GM13977 (cell line): ENCODE measurements around the gene TSHZ2.

Experiments
- DNase-seq: peaks from one replicate; pipeline ENCODE4 v3.0.0; 2012; ENCODE audit warnings: low spot score
- in situ Hi-C: fragments of 300-500 bp; cut with MboI; formaldehyde crosslinking; loops from one replicate; pipeline ENCODE4 v1.12.0; 2022; ENCODE audit warnings: low sequenced_read_pairs, low pct_unique_long_range_greater_than_20kb, mixed read lengths, inconsistent platforms; ENCODE audit not compliant: unreplicated experiment
- TF ChIP-seq, protein P1 (sequence below): IDR thresholded peaks from 2 replicates; pipeline ENCODE4 v1.5.1; 2012; ENCODE audit warnings: mild to moderate bottlenecking, control low read depth; ENCODE audit not compliant: insufficient read depth; ENCODE audit errors: extremely low read depth, missing control alignments

TSHZ2 gene

DNA sequence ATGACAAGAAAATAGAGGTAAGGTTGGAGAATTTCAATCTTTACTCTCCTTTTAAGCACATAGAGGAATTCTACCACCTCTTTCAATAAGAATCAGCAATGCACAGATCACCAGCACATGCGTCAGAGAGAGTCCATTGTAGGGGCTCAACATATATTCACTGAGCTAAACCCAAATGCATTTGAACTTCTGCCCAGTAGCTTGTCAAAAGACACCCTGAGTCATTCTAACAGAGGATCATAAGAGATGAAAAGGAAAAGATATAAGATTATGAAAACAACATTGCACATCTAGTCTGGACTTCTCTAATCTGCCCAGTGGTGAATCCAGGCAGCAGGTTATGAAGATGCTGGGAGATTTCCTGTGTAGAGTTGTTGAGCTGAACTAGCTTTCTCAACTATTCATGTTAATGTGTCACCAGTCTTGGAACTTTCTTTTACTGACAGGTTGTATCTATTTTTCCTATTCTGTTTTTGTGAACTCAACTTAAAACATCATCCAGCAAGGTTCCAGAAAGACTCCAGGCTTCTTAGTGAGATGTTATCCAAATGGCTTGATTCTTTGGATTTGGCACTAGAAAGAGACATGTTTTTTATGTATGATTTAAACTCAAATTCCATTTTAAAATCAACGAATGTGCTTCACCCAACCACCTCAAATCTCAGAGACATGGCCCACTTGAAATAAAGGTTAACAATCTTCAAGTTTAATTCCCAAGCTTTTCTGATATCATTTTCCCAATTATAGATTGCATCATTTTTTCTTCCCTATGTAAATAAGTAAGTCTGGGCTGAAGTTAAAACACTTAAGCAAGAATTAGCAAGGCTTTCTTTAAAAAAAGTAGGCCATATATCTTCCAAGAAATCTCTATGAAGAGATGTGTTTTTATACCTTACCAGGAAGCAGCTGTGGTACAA lies 89.3 kb downstream of the TSHZ2 start:
- in situ Hi-C loops, result no loop called here
- TF ChIP-seq, protein P1, sequence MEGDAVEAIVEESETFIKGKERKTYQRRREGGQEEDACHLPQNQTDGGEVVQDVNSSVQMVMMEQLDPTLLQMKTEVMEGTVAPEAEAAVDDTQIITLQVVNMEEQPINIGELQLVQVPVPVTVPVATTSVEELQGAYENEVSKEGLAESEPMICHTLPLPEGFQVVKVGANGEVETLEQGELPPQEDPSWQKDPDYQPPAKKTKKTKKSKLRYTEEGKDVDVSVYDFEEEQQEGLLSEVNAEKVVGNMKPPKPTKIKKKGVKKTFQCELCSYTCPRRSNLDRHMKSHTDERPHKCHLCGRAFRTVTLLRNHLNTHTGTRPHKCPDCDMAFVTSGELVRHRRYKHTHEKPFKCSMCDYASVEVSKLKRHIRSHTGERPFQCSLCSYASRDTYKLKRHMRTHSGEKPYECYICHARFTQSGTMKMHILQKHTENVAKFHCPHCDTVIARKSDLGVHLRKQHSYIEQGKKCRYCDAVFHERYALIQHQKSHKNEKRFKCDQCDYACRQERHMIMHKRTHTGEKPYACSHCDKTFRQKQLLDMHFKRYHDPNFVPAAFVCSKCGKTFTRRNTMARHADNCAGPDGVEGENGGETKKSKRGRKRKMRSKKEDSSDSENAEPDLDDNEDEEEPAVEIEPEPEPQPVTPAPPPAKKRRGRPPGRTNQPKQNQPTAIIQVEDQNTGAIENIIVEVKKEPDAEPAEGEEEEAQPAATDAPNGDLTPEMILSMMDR, result no peak
- no peak for DNase-seq

DNA sequence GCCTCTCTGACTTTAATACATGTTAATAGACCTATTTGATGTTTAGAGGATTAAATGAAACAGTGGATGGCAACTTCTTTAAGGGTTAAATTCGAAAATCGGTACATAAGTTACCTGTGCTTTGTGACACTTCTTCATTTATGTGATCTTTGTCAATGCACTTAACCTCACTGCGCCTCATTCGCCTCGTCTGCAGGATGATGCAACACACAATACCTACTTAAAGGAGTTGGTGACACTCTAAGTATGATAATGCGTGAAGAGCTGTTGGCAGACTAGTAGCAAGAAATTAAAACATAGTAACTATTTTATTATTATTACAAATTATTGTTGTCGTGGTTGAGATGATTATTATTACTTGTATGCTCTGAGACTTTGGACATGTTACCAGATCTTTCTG lies 92.8 kb downstream of the TSHZ2 start:
- TF ChIP-seq, protein P1, result no peak
- in situ Hi-C loops, result no loop called here
- no peak for DNase-seq

DNA sequence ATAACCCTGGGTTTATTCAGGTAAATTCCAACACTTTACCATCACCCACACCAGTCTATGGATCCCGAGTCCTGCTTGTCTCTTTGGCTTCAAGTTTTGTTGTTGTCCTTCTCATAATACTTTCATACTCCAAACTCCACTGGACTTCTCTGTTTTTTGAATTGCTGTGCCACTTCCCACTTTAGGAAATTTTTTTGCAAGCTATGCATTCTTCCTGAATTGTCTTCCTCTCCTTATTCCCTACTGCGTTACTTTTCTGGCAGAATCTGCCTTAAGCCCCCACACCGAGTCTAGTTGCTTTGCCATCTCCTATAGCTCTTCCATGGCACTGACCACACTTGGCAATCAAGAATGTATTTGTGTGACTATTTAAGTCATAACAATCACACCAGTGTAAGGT lies 96.1 kb downstream of the TSHZ2 start:
- TF ChIP-seq, protein P1, result no peak
- no peak for DNase-seq
- in situ Hi-C loops, result no loop called here

DNA sequence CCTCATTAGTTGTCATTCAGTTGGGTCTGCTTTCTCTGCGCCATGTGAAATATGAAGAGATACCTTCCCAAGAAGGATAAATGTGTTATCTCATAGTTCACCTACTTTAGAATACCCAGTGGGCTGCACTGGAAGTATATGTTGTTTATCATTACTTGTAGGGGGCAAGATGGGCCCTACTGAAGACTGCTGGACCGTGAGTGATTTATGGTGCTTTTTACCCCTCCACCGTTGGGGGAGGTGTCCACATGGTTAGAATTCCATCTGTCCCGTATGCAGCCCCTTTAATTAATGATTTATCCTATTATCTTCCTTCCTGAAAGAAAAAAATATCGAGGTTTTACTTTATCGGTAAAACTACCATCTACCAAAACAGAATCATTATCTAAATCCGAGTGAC lies 97.0 kb downstream of the TSHZ2 start:
- in situ Hi-C loops, result no loop called here
- DNase-seq, result no peak
- TF ChIP-seq, protein P1, result no peak

DNA sequence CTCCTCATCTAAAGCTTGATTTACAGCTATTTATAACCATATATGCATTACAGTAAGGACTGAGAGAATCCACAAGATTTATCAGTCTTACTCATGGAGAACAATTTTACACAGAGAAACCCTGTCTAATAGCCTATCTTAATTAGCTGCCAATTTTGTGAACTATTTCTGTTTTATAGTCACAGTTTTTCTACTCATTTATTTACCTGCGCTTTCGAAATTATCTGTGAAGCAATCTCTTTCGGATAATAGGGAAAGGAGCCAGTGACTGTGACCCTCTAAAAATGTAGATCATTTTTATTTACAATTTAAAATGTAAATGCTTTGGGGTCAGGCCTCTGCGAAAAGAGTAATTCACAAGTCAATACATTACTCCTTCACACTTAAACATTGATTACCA lies 98.1 kb downstream of the TSHZ2 start:
- no peak for DNase-seq
- in situ Hi-C loops, result no loop called here
- TF ChIP-seq, protein P1, result no peak

DNA sequence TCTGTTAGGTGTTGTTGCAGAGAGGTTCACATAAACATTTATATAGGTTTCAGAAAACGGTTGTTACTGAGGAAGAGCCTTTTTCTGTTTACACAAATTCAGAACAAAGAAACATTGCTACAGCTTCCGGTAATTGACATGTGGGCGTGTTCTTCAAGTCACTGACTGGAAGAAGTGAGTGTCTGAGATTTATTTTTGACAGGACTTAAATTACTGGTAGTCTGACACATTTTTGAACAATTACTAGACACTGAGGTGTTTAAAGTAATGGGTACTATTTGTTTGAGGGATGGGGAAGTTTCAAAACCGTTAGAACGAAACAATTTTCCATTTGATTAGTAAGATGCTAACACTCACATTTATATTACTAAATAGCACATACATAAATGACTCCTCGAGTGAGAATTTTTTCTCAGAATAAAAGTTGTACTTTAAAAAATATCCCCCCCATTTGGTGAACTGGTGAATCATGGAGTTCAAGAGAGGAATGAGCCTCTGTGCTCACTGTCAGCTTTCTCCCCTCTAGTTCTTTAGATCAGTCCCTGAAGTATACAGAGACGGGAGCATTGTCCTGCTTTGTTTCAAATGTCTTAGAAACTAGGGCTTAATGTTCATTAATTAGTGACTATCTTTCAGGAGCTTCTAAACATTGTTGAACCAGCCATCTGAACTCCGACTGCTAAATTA lies 98.7 kb downstream of the TSHZ2 start:
- no peak for DNase-seq
- in situ Hi-C loops, result no loop called here
- TF ChIP-seq, protein P1, result no peak
